ENCODE measurements around the gene YEATS2.
A peak's percentile ranks its signal among the peaks of the same experiment; 100 is the strongest.
"Not testable (repeated sequence)": the region's sequence is repeated elsewhere in the genome, so short reads cannot be mapped to it uniquely, and the experiment has no call there.

Gene YEATS2

DNA sequence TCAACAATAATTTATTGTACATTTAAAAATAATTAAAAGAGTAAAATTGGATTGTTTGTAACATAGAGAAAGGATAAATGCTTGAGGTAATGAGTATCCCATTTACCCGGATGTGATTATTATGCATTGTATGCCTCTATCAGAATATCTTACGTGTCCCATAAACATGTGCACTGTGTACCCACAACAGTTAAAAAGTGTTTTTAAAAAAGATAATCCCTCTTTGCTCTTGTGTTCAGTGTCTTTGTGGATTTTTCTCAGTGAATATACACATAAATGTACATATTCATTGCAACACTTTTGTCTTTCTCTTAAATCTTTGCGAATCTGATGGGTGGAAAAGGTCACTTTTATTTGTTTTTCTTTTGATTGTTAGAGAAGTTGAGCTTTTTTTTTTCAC is 20.4 kb downstream of the YEATS2 start:
- DNase-seq, result no peak

DNA sequence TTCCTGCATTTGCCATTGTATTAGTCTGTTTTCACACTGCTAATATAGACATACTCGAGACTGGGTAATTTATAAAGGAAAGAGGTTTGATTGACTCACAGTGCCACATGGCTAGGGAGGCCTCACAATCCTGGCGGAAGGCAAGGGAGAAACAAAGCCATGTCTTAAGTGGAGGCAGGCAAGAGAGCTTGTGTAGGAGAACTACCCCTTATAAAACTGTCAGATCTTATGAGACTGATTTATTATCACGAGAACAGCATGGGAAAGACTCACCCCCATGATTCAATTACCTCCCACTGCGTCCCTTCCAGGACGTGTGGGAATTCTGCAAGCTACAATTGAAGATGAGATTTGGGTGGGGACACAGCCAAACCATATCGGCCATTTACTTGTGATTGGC is 27.8 kb downstream of the YEATS2 start:
- no peak for DNase-seq

DNA sequence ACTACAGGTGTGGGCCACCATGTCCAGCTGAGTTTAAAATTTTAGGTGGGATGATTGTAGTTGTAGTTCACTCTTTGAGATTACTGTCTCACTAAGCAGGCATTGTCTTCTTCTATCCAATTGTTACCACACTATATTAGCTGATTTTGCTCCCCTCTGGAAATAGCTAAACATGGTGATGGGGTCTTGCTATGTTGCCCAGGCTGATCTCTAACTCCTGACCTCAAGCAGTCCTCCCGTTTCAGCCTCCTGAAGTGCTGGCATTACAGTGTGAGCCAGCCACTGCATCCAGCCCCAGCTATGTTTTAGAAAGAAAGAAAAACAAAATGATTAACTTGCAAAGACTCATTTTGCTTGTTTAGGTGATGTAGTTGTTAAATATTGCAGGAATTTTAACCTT is 30.6 kb downstream of the YEATS2 start:
- DNase-seq, result no peak

DNA sequence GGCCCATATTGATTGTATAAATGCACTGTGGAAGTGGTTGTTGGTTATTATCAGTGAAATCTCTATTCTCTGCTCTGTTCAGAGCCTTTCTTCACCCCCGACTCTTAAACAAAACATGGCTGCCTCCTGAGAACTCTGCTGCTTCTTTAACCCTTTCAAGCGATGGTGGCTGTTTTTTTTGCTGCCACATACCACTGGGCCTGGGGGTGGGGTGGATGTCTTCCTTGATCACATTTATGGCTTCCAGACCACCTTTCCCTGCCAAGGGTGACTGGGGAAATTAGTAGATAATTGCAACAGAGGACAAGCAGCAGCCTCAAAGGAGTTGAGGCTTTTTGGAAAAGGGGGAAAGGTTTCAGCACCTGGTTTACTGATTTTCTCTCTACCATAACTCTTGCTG is 32.8 kb downstream of the YEATS2 start:
- no peak for DNase-seq

DNA sequence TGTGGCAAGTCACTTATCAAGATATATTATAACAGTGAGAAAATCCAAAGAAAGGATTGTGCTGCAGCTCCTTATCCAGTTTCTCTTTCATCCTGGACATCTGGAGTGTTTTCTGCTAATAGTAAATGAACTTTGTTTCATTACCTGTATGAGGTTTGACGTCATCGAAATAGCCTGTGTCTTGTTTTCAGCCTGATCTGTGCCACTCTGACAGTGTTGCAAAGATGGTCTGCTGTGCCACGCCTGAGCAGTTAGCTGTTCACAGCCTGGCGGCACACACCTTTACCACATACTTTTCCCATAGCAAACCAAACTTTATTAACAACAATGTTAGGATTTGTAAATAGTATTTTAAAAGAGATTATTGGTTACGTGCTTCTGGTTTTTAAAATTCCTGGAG is 34.0 kb downstream of the YEATS2 start:
- no peak for DNase-seq

DNA sequence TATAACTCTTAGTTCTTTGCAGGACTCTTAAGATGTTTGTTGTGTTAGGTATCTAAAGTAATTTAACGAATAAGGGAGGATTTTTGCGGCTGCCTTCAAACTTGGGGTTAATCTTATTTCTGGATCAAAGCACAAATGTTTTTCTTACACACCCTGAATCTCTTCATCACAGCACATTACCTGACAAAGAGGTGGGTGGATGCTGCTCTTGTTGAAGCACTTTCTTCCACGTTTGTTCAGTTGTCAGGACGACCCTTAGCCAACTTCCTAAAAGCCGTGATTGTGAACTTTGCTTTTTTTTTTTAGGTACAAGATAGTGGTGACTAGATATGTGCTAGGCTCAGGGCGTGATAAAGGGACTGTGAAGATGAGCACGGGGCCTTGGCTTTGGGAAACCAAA is 36.0 kb downstream of the YEATS2 start:
- DNase-seq, result no peak

DNA sequence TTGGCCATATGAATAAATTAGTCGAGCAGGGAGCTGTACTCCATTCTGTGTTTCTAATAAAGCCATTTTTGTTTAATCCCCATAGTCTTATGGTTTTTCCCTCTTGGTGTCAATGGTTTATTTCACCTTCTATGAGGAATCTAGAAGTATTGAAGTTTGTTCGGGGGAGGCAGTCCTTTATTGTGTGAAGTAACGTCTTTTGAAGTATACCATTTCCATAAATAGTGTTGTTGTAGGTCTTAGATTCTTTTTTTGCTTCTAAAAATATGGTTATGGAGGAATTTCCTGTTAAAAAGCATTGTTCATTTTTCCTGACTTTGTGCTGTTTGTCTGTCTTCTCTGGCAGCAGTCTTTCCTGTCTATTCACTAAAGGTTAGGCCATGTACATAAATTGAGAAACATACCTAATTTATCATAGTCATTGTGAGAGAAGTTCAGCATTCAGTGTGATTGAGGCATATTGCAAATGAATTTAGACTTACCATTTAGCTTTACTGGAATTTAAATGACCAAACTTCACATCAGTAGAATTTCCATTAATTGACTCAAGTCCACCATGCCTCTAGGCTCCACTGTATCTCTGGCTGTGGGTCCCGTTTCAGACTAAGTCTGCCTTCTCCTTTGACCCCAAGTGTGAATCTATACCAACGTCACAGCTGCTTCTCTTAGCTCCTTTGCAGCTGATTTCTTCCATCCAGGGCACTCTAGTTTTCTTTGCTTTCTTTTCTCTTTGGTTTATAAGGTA is 37.3 kb downstream of the YEATS2 start:
- DNase-seq, result no peak

DNA sequence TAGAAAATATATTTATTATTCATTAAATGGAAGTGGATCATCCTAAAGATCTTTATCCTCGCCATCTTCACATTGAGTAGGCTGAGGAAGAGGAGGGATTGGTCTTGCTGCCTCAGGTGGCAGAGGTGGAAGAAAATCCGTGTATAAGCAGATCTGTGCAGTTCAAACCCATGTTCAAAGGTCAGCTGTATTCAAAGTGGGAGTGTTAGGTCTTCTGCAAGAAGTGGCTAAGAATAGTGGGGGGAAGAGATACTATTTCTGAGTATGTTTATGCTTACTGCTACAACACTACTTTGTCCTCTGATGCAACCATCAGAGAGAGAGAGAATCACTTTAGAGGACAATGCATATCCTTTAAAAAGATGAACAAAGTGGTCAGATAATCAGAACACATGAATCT is 39.5 kb downstream of the YEATS2 start:
- DNase-seq, result no peak

DNA sequence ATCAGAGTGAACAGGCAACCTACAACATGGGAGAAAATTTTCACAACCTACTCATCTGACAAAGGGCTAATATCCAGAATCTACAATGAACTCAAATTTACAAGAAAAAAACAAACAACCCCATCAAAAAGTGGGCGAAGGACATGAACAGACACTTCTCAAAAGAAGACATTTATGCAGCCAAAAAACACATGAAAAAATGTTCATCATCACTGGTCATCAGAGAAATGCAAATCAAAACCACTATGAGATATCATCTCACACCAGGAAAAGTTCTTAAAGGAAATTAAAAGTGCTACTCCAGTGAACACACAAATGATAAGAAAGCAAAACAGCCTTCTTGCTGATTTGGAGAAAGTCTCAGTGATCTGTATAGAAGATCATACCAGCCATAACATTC is 42.6 kb downstream of the YEATS2 start:
- not testable (repeated sequence) for DNase-seq

DNA sequence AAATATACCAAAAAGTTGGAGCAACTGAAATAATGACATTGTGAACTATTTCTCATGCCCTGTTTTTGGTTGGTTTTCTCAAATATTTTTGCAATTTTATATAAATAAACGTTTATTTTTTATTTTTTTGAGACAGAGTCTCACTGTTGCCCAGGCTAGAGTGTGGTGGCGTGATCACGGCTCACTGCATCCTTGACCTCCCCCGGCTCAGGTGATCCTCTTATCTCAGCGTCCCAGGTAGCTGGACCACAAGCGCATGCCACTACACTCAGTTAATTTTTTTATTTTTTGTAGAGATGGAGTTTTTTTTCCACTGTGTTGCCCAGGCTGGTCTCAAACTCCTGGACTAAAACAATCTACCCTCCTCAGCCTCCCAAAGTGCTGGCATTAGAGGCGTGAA is 45.6 kb downstream of the YEATS2 start:
- no peak for DNase-seq

DNA sequence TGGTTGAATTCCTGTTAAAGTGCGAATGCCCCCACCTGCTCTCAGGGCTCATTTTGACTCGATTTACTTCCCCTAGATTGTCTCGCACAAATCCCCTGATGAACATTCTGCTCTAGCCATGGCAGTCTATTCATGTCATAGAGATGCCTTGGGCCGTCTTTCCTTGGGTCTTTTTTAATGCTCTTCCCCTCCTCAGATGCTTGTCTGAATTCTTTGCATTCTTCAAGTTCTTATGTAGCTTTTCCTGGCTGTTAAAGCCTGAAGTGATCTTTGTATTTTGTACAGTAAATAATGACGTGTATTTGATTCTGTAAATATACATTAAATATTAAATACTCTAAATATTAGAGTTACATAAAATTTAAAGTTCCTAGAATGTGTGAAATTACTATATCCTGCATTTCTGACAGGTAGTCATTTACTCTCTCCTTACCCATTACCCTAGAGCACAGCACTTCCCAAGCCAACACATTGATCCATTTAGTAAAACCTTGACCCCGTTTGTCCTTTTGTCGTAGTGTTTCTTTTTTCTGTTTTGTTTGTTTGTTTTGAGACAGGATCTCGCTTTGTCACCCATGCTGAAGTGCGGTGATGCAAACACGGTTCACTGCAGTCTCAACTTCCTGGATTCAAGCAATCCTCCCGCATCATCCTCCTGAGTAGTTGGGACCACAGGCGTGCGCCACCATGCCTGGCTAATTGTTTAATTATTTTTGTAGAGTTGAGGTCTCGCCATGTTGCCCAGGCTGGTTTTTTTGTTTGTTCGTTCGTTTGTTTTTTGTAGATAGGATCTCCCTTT is 47.9 kb downstream of the YEATS2 start:
- no peak for DNase-seq

DNA sequence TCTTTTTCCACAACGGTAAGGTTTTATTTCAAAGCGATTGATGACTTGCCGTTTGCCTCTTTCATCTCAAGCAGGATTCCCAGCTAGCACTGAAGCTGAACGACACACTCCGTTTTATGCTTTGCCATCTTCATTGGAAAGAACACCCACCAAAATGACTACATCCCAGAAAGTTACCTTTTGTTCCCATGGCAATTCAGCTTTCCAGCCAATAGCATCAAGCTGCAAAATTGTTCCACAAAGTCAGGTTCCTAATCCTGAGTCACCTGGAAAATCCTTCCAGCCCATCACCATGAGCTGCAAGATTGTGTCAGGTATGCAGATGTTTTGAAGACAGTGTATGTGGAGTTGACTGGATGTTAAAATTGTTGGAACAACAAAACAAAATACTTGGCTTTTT is 56.5 kb downstream of the YEATS2 start:
- no peak for DNase-seq

DNA sequence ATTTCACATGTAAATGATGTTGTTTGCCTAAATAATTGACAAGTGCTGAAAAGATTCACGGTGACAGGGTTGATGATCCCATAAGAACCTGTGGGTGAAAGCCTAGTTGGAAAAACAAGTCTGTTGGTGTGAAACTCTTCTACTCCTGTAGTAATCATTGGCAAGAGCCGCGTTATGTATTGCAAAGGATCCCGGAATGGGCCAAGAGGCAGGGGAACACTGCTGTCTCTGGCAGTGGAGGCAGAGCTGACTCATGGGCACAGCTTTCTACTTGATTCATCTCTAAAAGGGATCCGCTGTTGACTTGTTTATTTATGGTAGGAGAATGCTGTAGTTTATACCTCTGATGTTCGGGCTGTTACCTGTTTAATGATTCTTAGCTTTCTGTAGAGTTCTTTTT is 64.7 kb downstream of the YEATS2 start:
- DNase-seq, result no peak

DNA sequence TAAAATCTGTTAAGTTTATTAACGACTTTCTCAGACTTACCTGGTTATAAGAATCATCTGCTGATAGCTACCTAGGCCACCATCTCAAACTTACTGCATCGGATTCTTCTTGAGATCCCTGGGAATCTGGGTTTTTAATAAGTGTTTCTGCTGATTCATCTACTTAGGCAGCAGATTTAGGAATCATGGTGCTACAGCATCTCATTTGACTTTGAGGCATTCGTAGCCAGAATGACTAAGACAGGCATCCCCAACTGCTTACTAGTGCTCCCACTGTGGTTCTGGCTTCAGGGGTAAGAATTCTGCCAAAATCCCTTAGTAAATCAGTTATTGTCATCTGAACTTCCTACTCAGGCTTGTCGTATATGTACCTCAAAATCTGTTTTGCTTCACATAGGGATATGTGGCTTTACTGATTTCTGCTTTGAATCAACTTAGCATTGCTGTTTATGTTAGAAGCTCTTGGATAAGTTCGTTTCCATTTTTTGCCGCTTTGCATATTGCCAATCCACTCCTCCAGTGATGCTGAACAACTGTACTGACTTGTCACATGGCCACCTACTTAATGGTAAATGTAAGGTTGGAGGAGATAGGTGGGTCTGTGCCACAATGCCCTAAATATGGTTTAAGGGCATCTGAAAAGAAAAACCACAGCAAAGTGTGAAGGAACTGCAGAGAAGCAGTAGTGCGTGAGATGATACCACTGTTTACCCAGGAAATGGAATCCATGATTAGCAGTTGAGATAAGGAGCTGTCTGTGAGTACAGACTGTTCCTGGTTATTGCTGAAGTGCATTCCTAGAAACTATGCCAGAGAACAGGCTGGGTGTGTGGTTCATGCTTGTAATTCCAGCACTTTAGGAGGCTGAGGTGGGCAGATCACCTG is 67.5 kb downstream of the YEATS2 start:
- no peak for DNase-seq

DNA sequence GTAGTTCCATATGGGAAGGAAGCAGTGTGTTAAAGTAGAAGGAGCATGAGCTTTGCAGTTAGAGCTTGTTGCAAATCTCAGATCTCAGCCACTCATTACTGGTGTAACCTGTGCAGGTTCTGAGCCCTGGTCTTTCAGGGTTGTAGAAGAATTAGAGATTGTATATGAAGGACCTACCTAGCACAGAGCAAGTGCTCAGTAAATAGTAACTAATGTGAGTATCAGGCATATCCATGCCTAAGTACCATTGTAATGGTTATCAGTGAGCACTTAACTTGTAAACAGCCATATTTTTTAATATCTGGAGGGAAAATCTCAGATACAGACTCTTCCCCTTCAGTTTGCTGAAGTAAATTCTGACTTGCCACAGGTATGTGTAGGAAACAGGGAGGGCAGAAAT is 68.5 kb downstream of the YEATS2 start:
- no peak for DNase-seq

DNA sequence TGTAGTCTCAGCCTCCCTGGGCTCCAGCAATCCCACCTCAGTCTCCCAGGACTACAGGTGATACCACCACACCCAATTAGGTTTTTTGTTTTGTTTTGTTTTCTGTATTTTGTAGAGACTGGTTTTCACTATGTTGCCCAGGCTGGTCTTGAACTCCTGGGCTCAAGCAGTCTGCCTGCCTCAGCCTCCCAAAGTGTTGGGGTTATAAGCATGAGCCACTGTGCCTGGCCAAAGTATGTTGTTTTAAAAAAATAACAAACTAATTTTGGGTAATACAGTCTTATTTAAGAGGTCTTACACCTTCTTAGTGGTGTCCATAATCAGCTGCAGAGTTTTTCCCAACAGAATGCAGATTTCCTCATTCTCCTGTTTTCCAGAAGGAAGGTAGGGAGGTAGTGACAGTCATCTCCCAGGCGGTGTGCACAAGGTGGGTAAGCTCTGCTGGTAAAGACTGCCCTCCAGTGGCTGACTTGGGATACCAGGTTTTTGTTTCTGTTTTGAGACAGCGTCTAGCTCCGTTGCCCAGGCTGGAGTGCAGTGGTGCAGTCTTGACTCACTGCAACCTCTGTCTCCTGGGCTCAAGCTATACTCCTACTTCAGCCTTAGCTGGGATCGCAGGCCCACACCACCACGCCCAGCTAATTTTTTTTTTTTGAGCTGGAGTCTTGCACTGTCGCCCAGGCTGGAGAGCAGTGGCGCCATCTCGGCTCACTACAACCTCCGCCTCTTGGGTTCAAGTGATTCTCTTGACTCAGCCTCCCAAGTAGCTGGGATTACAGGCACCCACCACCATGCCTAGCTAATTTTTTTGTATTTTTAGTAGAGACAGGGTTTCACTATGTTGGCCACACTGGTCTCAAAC is 69.4 kb downstream of the YEATS2 start:
- peak; percentile 64 for DNase-seq

DNA sequence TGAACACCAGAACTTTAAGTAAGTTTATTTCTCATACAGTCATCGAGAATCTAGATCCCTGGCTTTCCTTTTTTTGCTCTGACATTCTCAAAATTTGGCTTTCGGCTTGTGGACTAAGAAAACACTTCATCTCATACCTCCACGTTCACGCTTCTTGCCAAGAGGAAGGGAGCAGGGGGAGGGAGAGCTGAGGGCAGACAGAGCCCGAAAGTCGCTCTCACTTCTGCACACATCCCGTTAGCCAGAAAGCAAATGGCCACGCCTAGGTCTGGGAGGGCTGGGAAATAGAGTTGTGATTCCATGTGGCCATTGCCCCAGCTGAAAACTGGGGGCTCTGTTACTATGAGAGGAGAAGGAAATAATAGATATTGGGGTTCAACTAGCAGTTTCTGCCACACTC is 70.5 kb downstream of the YEATS2 start:
- no peak for DNase-seq

DNA sequence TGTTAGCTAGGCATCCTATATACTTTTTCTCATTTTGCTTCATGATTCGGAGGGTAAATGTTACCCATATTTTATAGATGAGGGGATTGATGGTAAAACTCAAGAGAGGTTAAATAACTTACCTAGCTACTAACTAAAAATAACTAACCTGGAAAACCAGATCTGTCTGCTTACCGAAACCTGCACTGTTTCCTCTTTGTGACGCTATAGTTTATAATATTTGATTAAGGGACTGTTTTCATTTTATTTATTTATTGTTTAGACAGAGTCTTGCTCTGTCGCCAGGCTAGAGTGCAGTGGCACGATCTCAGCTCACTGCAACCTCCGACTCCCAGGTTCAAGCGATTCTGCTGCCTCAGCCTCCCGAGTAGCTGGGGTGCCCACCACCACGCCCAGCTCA is 71.9 kb downstream of the YEATS2 start:
- no peak for DNase-seq

DNA sequence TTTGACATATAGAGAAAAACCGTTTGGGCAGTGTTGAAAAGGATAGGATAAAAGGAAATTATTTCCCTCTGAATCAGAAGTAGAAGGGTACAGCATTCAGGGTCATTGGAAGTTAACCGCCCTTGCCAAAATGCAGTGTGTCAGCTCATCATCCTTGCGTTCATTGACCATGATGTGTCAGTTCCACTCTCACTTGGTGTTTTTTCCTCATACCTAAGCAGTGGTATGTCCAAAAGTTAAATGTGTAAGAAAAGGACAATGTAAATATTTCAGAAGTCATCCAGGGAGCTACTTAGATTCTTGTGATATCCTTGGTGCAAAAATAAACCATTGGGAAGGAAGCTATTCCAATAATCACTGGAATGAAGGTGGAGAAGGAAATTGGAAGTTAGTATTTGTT is 77.0 kb downstream of the YEATS2 start:
- DNase-seq, result no peak

DNA sequence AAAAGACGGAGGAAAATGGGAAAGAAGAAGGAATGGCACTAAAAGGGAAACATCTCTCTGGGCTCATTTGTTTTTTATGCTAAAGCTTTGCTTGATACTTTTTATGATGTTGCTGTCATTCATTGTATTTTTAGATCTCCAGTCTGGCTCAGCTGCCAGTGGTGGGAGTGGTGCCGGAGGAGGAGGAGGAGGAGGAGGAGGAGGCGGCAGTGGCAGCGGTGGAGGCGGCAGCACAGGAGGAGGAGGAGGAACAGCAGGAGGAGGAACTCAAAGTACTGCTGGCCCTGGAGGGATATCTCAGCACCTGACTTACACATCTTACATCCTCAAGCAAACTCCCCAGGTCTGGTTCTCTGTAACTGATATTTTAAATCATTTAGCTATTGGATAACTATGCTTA is 78.2 kb downstream of the YEATS2 start:
- DNase-seq, result peak; percentile 7

DNA sequence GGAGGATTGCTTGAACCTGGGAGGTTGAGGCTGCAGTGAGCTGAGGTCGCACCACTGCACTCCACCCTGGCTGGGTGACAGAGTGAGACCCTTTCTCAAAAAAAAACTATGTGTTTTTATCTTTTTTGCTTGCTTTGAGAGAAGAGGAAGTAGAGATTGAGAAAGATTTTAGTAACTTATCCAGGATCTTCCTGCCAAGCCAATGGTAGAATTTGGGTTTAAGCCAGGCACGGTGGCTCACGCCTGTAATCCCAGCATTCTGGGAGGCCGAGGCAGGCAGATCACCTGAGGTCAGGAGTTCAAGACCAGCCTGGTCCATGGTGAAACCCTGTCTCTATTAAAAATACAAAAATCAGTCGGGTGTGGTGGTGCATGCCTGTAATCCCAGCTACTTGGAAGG is 78.9 kb downstream of the YEATS2 start:
- not testable (repeated sequence) for DNase-seq

DNA sequence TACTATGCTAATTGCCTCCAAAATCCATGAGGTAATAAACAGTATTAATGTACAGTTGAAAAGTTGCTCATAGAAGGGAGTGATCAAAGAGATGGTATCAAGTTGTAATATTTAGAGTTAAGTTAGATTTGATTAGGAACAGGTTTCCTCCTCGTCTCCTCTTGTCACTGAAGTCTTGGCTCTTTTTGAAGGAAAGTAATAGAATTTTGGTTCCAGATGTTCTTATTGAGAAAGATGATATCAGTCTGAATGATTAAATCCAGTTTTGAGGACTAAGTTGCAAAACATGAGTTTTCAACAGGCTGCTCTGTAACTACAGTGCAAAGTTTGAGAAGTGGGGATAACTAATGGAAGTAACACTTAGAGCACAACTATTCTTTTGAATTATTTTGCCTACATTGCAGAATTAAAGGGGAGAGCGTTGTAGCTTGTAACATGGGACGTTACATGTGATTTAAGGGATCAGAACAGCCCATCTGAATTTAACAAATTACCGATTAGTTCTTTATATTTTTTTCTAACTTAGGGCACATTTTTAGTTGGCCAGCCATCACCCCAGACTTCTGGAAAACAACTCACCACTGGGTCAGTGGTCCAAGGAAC is 79.5 kb downstream of the YEATS2 start:
- DNase-seq, result no peak
